ENCODE measurements around the gene A2ML1. TPM values are rescaled to one million over a fixed set of nuclear protein-coding genes. Genes with fewer than 3 reads are reported as not detected.

A2ML1 gene
- total and polyA plus RNA-seq, 2 of the 4 experiments (the other 2 are of a cell fraction): not detected

GRCh38 chr12:8823565-8824300 lies 1.3 kb downstream of the A2ML1 start:
- H3K23ac ChIP-seq (ENCODE audit: low read depth, low read length): no peak overlapping the region
- no peaks in the 10 kb centered on the region for H3K4me1 ChIP-seq (ENCODE audit: control insufficient read depth, insufficient read depth, low read length)
- no peaks in the 10 kb centered on the region for H3K9me3 ChIP-seq (ENCODE audit: control insufficient read depth, insufficient read depth, low read length)
- no peak overlapping the region for H2BK120ac ChIP-seq (ENCODE audit: low read depth, low read length)
- no peak overlapping the region for H2BK15ac ChIP-seq (ENCODE audit: low read depth, low read length)
- no peak overlapping the region for H2AK9ac ChIP-seq (replicated peaks; ENCODE audit: low read depth, low read length, poor library complexity)
- WGBS, 2 experiments (ENCODE audit: extremely low coverage in 2 of 2, insufficient read length in 1 of 2): no CpG with 5 or more reads among the region's 8 CpGs
- no peak overlapping the region for H3K9ac ChIP-seq (ENCODE audit: low read depth, low read length)
- H3K56ac ChIP-seq (ENCODE audit: extremely low read depth, insufficient read depth, low read length): no peak overlapping the region
- H3K14ac ChIP-seq (replicated peaks; ENCODE audit: low read depth, low read length): no peak overlapping the region
- no peak overlapping the region for H4K5ac ChIP-seq (ENCODE audit: low read depth, low read length)
- dilution Hi-C loops (cut with HindIII; ENCODE audit: low sequenced_read_pairs, unreplicated experiment) (no loop called here), in situ Hi-C loops (cut with MboI; ENCODE audit: low sequenced_read_pairs) (no loop called here), intact Hi-C loops (cut with micrococcal nuclease) (loop anchor here (1.0 to 10.0 kb wide), 4 partner anchors 81 to 281 kb away; partner anchors contain the start of gene CLEC4E)
- H3K9me1 ChIP-seq (ENCODE audit: insufficient read depth, low read length): no peaks in the 10 kb centered on the region
- no peak overlapping the region for H4K91ac ChIP-seq (ENCODE audit: insufficient read depth, low read depth, low read length)
- H2AFZ ChIP-seq (replicated peaks; ENCODE audit: low read length, poor library complexity): no peak overlapping the region
- no TSS peak for BruUV-seq (replicated peaks)
- no peak overlapping the region for H4K8ac ChIP-seq (ENCODE audit: low read depth in 2 of 2, low read length in 2 of 2)
- no peak overlapping the region for H2BK5ac ChIP-seq (ENCODE audit: low read depth, low read length, poor library complexity, severe bottlenecking)
- no peak overlapping the region for H3K27ac ChIP-seq (ENCODE audit: insufficient read depth, low read length)
- peak; percentile 12 for DNase-seq
- H3K4me2 ChIP-seq (ENCODE audit: low read depth, low read length): no peak overlapping the region
- no peaks in the 10 kb centered on the region for H3K27me3 ChIP-seq (ENCODE audit: control insufficient read depth, insufficient read depth, low read length)
- ATAC-seq (ENCODE audit: low read depth): peak; percentile 59; the same call in 1 of the 2 replicates
- no peak overlapping the region for H3K4me3 ChIP-seq (ENCODE audit: insufficient read depth, low read depth, low read length)
- CTCF ChIA-PET: interaction anchor here (0.6 to 1.2 kb wide), 4 partner anchors 136 to 147 kb away, joined by 3 to 5 read pairs (median 4); no protein-coding TSS in a partner anchor
- POLR2A ChIA-PET (ENCODE audit: unreplicated experiment): no interaction called here
- no peak overlapping the region for H2AK5ac ChIP-seq (ENCODE audit: low read depth, low read length)
- no peaks in the 10 kb centered on the region for H3K79me1 ChIP-seq (ENCODE audit: low read depth in 1 of 2, low read length in 2 of 2)
- H3K18ac ChIP-seq (ENCODE audit: low read depth, low read length): no peak overlapping the region
- H2BK20ac ChIP-seq (ENCODE audit: low read depth, low read length): no peak overlapping the region
- no peaks in the 10 kb centered on the region for H3K36me3 ChIP-seq (ENCODE audit: control insufficient read depth, insufficient read depth, low read length)
- no peak overlapping the region for H3K4ac ChIP-seq (ENCODE audit: low read depth, low read length)
- peak; percentile 58 for TF ChIP-seq RAD21 (IDR thresholded peaks at IDR 0.05; ENCODE audit: low read length)
- TF ChIP-seq CHD1 (IDR thresholded peaks at IDR 0.05; ENCODE audit: low read depth, low read length): no peak
- no peak for TF ChIP-seq MAZ (IDR thresholded peaks at IDR 0.05; ENCODE audit: borderline replicate concordance, low read depth, low read length)
- no peak for TF ChIP-seq MAFK (IDR thresholded peaks at IDR 0.05; ENCODE audit: low read depth, low read length)
- no peak for TF ChIP-seq NFE2L2 (IDR thresholded peaks at IDR 0.05; ENCODE audit: low read depth, low read length)
- no peak for TF ChIP-seq CEBPB (IDR thresholded peaks at IDR 0.05; ENCODE audit: low read depth, low read length)
- TF ChIP-seq SMC3 (IDR thresholded peaks at IDR 0.05; ENCODE audit: low read depth, low read length): peak; percentile 48
- TF ChIP-seq CTCF (conservative IDR thresholded peaks at IDR 0.05; ENCODE audit: low read depth, low read length): peak; percentile 48
- no peaks in the 10 kb centered on the region for H4K20me1 ChIP-seq (ENCODE audit: insufficient read depth, low read length)
